GM21423 (cell line): ENCODE measurements around the gene LBX2.
A peak's percentile ranks its signal among the peaks of the same experiment; 100 is the strongest.

Source experiments
- ATAC-seq: cut with Tn5 transposase; IDR thresholded peaks from one replicate; pipeline ENCODE4 v1.9.1; 2021; ENCODE audit warnings: mild to moderate bottlenecking, moderate library complexity; ENCODE audit not compliant: unreplicated experiment

Gene LBX2

GRCh38 chr2:74526649-74527230 lies 27.3 kb upstream of the LBX2 start:
- no peak for ATAC-seq

- ATAC-seq = no peak
Measured at GRCh38 chr2:74525717-74526648, 26.6 kb upstream of the LBX2 start, which contains the start of gene DQX1. Gene DQX1, minus strand, starts transcription at chr2:74526231. Its CDS starts 502 bp downstream, at chr2:74525729.

- no peak for ATAC-seq
Measured at GRCh38 chr2:74524955-74525716, 25.7 kb upstream of the LBX2 start.

GRCh38 chr2:74524005-74524404 lies 24.6 kb upstream of the LBX2 start:
- no peak for ATAC-seq

- no peak for ATAC-seq
Measured at GRCh38 chr2:74522516-74522915, 23.1 kb upstream of the LBX2 start.

- no peak for ATAC-seq
Measured at GRCh38 chr2:74516650-74517049, 17.2 kb upstream of the LBX2 start.

- ATAC-seq = peak; percentile 63
Measured at GRCh38 chr2:74515981-74516633, 16.7 kb upstream of the LBX2 start.

GRCh38 chr2:74515271-74515980 lies 16.0 kb upstream of the LBX2 start:
- no peak for ATAC-seq

GRCh38 chr2:74514368-74515270 lies 15.2 kb upstream of the LBX2 start, which contains the start of gene TLX2:
Gene TLX2, plus strand, starts transcription at chr2:74514450. Its CDS starts 357 bp downstream, at chr2:74514807.
- ATAC-seq = no peak

GRCh38 chr2:74513605-74514367 lies 14.4 kb upstream of the LBX2 start:
- no peak for ATAC-seq

GRCh38 chr2:74512744-74513604 lies 13.6 kb upstream of the LBX2 start:
- no peak for ATAC-seq

- no peak for ATAC-seq
Measured at GRCh38 chr2:74511104-74511989, 11.9 kb upstream of the LBX2 start.

- ATAC-seq = no peak
Measured at GRCh38 chr2:74510272-74510671, 10.9 kb upstream of the LBX2 start.

- ATAC-seq = peak; percentile 8
Measured at GRCh38 chr2:74507926-74508520, 8.6 kb upstream of the LBX2 start.

GRCh38 chr2:74507145-74507925 lies 7.9 kb upstream of the LBX2 start, which contains the start of gene PCGF1:
Gene PCGF1, minus strand, starts transcription at chr2:74507695. Its CDS starts 27 bp downstream, at chr2:74507668.
- ATAC-seq = peak; percentile 85
